SK-N-SH (cell line): Measurements from ENCODE around the gene SH3PXD2A.

Experiments
- CTCF ChIP-seq: fragments of 200-600 bp; sonication (generic); IDR thresholded peaks from 2 replicates; pipeline ENCODE4 v1.6.1; 2017; ENCODE audit warnings: antibody characterized with exemption, mild to moderate bottlenecking, moderate library complexity
- EP300 ChIP-seq, 2 experiments: IDR thresholded peaks; 2 replicates each; pipeline versions ENCODE4 v1.4.0 to v1.6.1; 2012; ENCODE audit warnings: borderline replicate concordance in 1 of 2, low read depth in 1 of 2, low read length in 1 of 2
- GABPA ChIP-seq: IDR thresholded peaks from 2 replicates; pipeline ENCODE4 v1.4.0; 2012; ENCODE audit warnings: low read depth, mild to moderate bottlenecking
- MAX ChIP-seq: IDR thresholded peaks from 2 replicates; pipeline ENCODE4 v1.4.0; 2012; ENCODE audit warnings: low read depth
- MXI1 ChIP-seq: IDR thresholded peaks from 2 replicates; pipeline ENCODE4 v1.6.1; 2012; ENCODE audit warnings: mild to moderate bottlenecking, low read depth, low read length, improper control_type of control experiment
- POLR2AphosphoS5 ChIP-seq: IDR thresholded peaks from 2 replicates; pipeline ENCODE4 v1.6.1; 2012; ENCODE audit warnings: low read depth, low read length
- RXRA ChIP-seq: IDR thresholded peaks from 2 replicates; pipeline ENCODE4 v1.4.0; 2012; ENCODE audit warnings: low read depth, mild to moderate bottlenecking, borderline replicate concordance
- SMC3 ChIP-seq: IDR thresholded peaks from 2 replicates; pipeline ENCODE4 v1.6.1; 2012; ENCODE audit warnings: low read depth, low read length, improper control_type of control experiment
- TCF12 ChIP-seq: IDR thresholded peaks from 2 replicates; pipeline ENCODE4 v1.4.0; 2012
- YY1 ChIP-seq: IDR thresholded peaks from 2 replicates; pipeline ENCODE4 v1.4.0; 2012; ENCODE audit warnings: low read depth, mild to moderate bottlenecking

- TF ChIP-seq MXI1 (no peak), GABPA (no peak), EP300 (IDR thresholded peaks at IDR 0.05; ENCODE audit: borderline replicate concordance in 1 of 2, low read depth in 1 of 2, low read length in 1 of 2) (no peak), POLR2AphosphoS5 (no peak), YY1 (no peak), TCF12 (no peak), SMC3 (no peak), MAX (no peak), CTCF (no peak), RXRA (no peak)
Observed at GRCh38 chr10:103763374-103764202, 91.8 kb downstream of the SH3PXD2A start.
